HL-60/S4 treated with retinoic acid at 250 ng/mL for 4 days and 3 days (cell line): Measurements from ENCODE around the gene MRPL45.
"Not testable (repeated sequence)": the region's sequence is repeated elsewhere in the genome, so short reads cannot be mapped to it uniquely, and the experiment has no call there.

Experiments used
- in situ Hi-C: fragments of 300-500 bp; cut with MboI; formaldehyde crosslinking; loops from 2 replicates; pipeline ENCODE4 v1.7.0; 2022; ENCODE audit warnings: low sequenced_read_pairs

Gene MRPL45

GRCh38 chr17:38296834-38297517 is at the start of gene MRPL45:
Gene MRPL45, plus strand, starts transcription at chr17:38297168. Its CDS starts 16 bp downstream, at chr17:38297184.
- in situ Hi-C loops, result not testable (repeated sequence)

- in situ Hi-C loops, result not testable (repeated sequence)
Observed at GRCh38 chr17:38253191-38253590, 43.8 kb upstream of the MRPL45 start.

- in situ Hi-C loops, result not testable (repeated sequence)
Observed at GRCh38 chr17:38254357-38254756, 42.6 kb upstream of the MRPL45 start.

GRCh38 chr17:38257013-38257621 is 39.9 kb upstream of the MRPL45 start:
- in situ Hi-C loops, result not testable (repeated sequence)

GRCh38 chr17:38265974-38266506 is 30.9 kb upstream of the MRPL45 start:
- in situ Hi-C loops, result not testable (repeated sequence)

- in situ Hi-C loops, result not testable (repeated sequence)
Observed at GRCh38 chr17:38266571-38266970, 30.4 kb upstream of the MRPL45 start.

- in situ Hi-C loops, result not testable (repeated sequence)
Observed at GRCh38 chr17:38268138-38268537, 28.8 kb upstream of the MRPL45 start.

- in situ Hi-C loops, result not testable (repeated sequence)
Observed at GRCh38 chr17:38269045-38269444, 27.9 kb upstream of the MRPL45 start.

GRCh38 chr17:38269552-38269951 is 27.4 kb upstream of the MRPL45 start:
- in situ Hi-C loops, result not testable (repeated sequence)

- in situ Hi-C loops, result not testable (repeated sequence)
Observed at GRCh38 chr17:38285994-38286393, 11.0 kb upstream of the MRPL45 start.

- in situ Hi-C loops, result not testable (repeated sequence)
Observed at GRCh38 chr17:38286501-38287091, 10.4 kb upstream of the MRPL45 start.

GRCh38 chr17:38288217-38288827 is 8.6 kb upstream of the MRPL45 start:
- in situ Hi-C loops, result not testable (repeated sequence)

GRCh38 chr17:38289760-38290159 is 7.2 kb upstream of the MRPL45 start:
- in situ Hi-C loops, result not testable (repeated sequence)

- in situ Hi-C loops, result not testable (repeated sequence)
Observed at GRCh38 chr17:38295602-38296365, 1.2 kb upstream of the MRPL45 start.

- in situ Hi-C loops, result no loop called here
Observed at GRCh38 chr17:38315497-38315896, 18.5 kb downstream of the MRPL45 start.

GRCh38 chr17:38317081-38317480 is 20.1 kb downstream of the MRPL45 start:
- in situ Hi-C loops, result no loop called here

- in situ Hi-C loops, result no loop called here
Observed at GRCh38 chr17:38320482-38320881, 23.5 kb downstream of the MRPL45 start.

GRCh38 chr17:38322156-38322779 is 25.3 kb downstream of the MRPL45 start:
- in situ Hi-C loops, result no loop called here

GRCh38 chr17:38322897-38323296 is 25.9 kb downstream of the MRPL45 start:
- in situ Hi-C loops, result no loop called here

- in situ Hi-C loops, result no loop called here
Observed at GRCh38 chr17:38324141-38324697, 27.3 kb downstream of the MRPL45 start.
